Mucosa of descending colon (tissue), 3 donors: ENCODE data around the gene VKORC1L1. TPM values are rescaled to one million over a fixed set of nuclear protein-coding genes. Genes with fewer than 3 reads are reported as not detected.
A peak's percentile ranks its signal among the peaks of the same experiment; 100 is the strongest.
"Not testable (repeated sequence)": the region's sequence is repeated elsewhere in the genome, so short reads cannot be mapped to it uniquely, and the experiment has no call there.

Experiments used
- ATAC-seq: fragments of 200-7000 bp; cut with Tn5 transposase; one replicate; pipeline ENCODE4 v1.9.1; 2020; ENCODE audit warnings: mild to moderate bottlenecking, moderate library complexity
- DNase-seq, 3 donors: peaks; one replicate each; pipeline ENCODE4 v3.0.0-alpha.2; 2020
- H3K36me3 ChIP-seq: fragments of 200-600 bp; one replicate; pipeline ENCODE4 v1.8.0; 2021; ENCODE audit warnings: low read depth, mild to moderate bottlenecking
- H3K4me1 ChIP-seq: fragments of 200-600 bp; one replicate; pipeline ENCODE4 v1.8.0; 2021; ENCODE audit warnings: low read depth, mild to moderate bottlenecking
- H3K4me3 ChIP-seq: fragments of 200-600 bp; one replicate; pipeline ENCODE4 v1.8.0; 2021; ENCODE audit warnings: mild to moderate bottlenecking
- H3K9me3 ChIP-seq: fragments of 200-600 bp; one replicate; pipeline ENCODE4 v1.8.0; 2021; ENCODE audit warnings: mild to moderate bottlenecking
- CTCF ChIP-seq: fragments of 200-600 bp; IDR thresholded peaks from one replicate; pipeline ENCODE4 v1.8.0; 2022; ENCODE audit warnings: antibody characterized with exemption, mild to moderate bottlenecking
- intact Hi-C, 2 donors: fragments of 100-400 bp; cut with DNase I in 1 of 2; cut with micrococcal nuclease in 1 of 2; formaldehyde crosslinking; loops; one replicate each; pipeline versions ENCODE4 v1.11.0 to v1.11.1; 2022; cut with DNase I, micrococcal nuclease
- total RNA-seq, 3 donors: library from RNA; stranded (reverse); fragmentation: NEBNext Ultra II Directional in 2 of 3; extraction: Animal tissue kit (Norgen Biotek cat#: 25700) in 2 of 3; gene quantifications; one replicate each; pipeline versions ENCODE4 v1.2.1 to v1.2.4, GENCODE V29; 2021 to 2023
- donor health status: DM: no; HTN: no; CAD: no; lungs with moderate emphysema.
- donor health status: DM: no; HTN: no; CAD: no.
- donor health status: DM: no; HTN: yes; CAD: no.

VKORC1L1 gene
- total RNA-seq, 3 donors from 2014 or later, result 18.0 to 25.6 (median 22.2) TPM

- DNase-seq, result peak in 1 of 3 donors; percentile 13
- no peak for ATAC-seq
- intact Hi-C loops, result no loop called here
These were observed 111.2 kb downstream of the VKORC1L1 start for GRCh38 chr7:65983965-65984658.

GRCh38 chr7:65988084-65988483 lies 115.2 kb downstream of the VKORC1L1 start:
- Histone ChIP-seq H3K9me3 (no peaks in the 10 kb centered on the region), H3K4me3 (no peak overlapping the region), H3K36me3 (no peaks in the 10 kb centered on the region), H3K4me1 (peaks cover 6% of the 10 kb centered on the region)
- intact Hi-C loops, result no loop called here
- no peak for TF ChIP-seq CTCF
- DNase-seq, result no peak
- no peak for ATAC-seq

More at GRCh38 chr7:65983965-65984658, 111.2 kb downstream of the VKORC1L1 start:
- H3K36me3 ChIP-seq, result no peaks in the 10 kb centered on the region
- no peaks in the 10 kb centered on the region for H3K9me3 ChIP-seq
- TF ChIP-seq CTCF, result no peak
- no peak overlapping the region for H3K4me3 ChIP-seq
- H3K4me1 ChIP-seq, result peaks cover 25% of the 10 kb centered on the region

GRCh38 chr7:65988503-65988902 lies 115.6 kb downstream of the VKORC1L1 start:
- ATAC-seq, H3K4me1 ChIP-seq, H3K4me3 ChIP-seq, H3K36me3 ChIP-seq, intact Hi-C loops, H3K9me3 ChIP-seq, DNase-seq: not testable (repeated sequence)

- Histone ChIP-seq H3K36me3 (no peaks in the 10 kb centered on the region), H3K4me1 (no peaks in the 10 kb centered on the region), H3K9me3 (no peaks in the 10 kb centered on the region), H3K4me3 (no peak overlapping the region)
- intact Hi-C loops, result no loop called here
- TF ChIP-seq CTCF, result no peak
- no peak for ATAC-seq
- DNase-seq, result no peak
These were observed 116.8 kb downstream of the VKORC1L1 start for GRCh38 chr7:65989694-65990080.

- DNase-seq, H3K36me3 ChIP-seq, intact Hi-C loops, H3K9me3 ChIP-seq, H3K4me3 ChIP-seq, ATAC-seq, H3K4me1 ChIP-seq: not testable (repeated sequence)
These were observed 119.0 kb downstream of the VKORC1L1 start for GRCh38 chr7:65991829-65992228.

GRCh38 chr7:65992526-65992925 lies 119.7 kb downstream of the VKORC1L1 start:
- no peak for DNase-seq
- intact Hi-C loops, result no loop called here
- no peak for ATAC-seq
- H3K9me3 ChIP-seq, result no peaks in the 10 kb centered on the region
- TF ChIP-seq CTCF, result no peak
- H3K36me3 ChIP-seq, result no peaks in the 10 kb centered on the region
- H3K4me3 ChIP-seq, result no peak overlapping the region
- no peaks in the 10 kb centered on the region for H3K4me1 ChIP-seq

GRCh38 chr7:65994984-65995383 lies 122.1 kb downstream of the VKORC1L1 start:
- H3K4me3 ChIP-seq, intact Hi-C loops, H3K36me3 ChIP-seq, ATAC-seq, H3K4me1 ChIP-seq, DNase-seq, H3K9me3 ChIP-seq: not testable (repeated sequence)

- intact Hi-C loops, H3K4me1 ChIP-seq: not testable (repeated sequence)
- peak; percentile 81 for ATAC-seq
These were observed 128.0 kb downstream of the VKORC1L1 start for GRCh38 chr7:66000823-66001417.

GRCh38 chr7:66005115-66005671 lies 132.3 kb downstream of the VKORC1L1 start:
- H3K36me3 ChIP-seq, intact Hi-C loops, H3K9me3 ChIP-seq, H3K4me3 ChIP-seq, H3K4me1 ChIP-seq: not testable (repeated sequence)
- ATAC-seq (peak; percentile 26), DNase-seq (peak in 2 of 3 donors; percentile 39 to 57)

More at GRCh38 chr7:66000823-66001417, 128.0 kb downstream of the VKORC1L1 start:
- not testable (repeated sequence) for H3K36me3 ChIP-seq, DNase-seq, H3K4me3 ChIP-seq, H3K9me3 ChIP-seq
